Stomach smooth muscle (tissue), 2 donors: Measurements from ENCODE around the gene FGF1.

ENCODE experiments used
- H3K27ac ChIP-seq: one replicate; pipeline ENCODE4 v1.7.0; 2013; ENCODE audit warnings: mild to moderate bottlenecking, low read length, inconsistent platforms
- H3K27me3 ChIP-seq, 2 donors: one replicate each; pipeline ENCODE4 v1.7.0; 2013; ENCODE audit warnings: low read length in 2 of 2; ENCODE audit not compliant: insufficient read depth in 2 of 2, control insufficient read depth in 1 of 2
- H3K36me3 ChIP-seq, 2 donors: one replicate each; pipeline ENCODE4 v1.7.0; 2013; ENCODE audit warnings: low read length in 2 of 2; ENCODE audit not compliant: control insufficient read depth in 2 of 2, insufficient read depth in 2 of 2
- H3K4me1 ChIP-seq: one replicate; pipeline ENCODE4 v1.7.0; 2013; ENCODE audit warnings: low read length; ENCODE audit not compliant: control insufficient read depth, insufficient read depth
- H3K4me3 ChIP-seq, 2 donors: one replicate each; pipeline ENCODE4 v1.7.0; 2013; ENCODE audit warnings: low read length in 2 of 2
- H3K9ac ChIP-seq, 2 donors: one replicate each; pipeline ENCODE4 v1.7.0; 2013; ENCODE audit warnings: low read length in 2 of 2, mild to moderate bottlenecking in 1 of 2
- H3K9me3 ChIP-seq, 2 donors: one replicate each; pipeline ENCODE4 v1.7.0; 2013; ENCODE audit warnings: low read length in 2 of 2; ENCODE audit not compliant: control insufficient read depth in 2 of 2
- donor health status: healthy.
- donor health status: Pancreatic carcinoma.

Gene FGF1

DNA sequence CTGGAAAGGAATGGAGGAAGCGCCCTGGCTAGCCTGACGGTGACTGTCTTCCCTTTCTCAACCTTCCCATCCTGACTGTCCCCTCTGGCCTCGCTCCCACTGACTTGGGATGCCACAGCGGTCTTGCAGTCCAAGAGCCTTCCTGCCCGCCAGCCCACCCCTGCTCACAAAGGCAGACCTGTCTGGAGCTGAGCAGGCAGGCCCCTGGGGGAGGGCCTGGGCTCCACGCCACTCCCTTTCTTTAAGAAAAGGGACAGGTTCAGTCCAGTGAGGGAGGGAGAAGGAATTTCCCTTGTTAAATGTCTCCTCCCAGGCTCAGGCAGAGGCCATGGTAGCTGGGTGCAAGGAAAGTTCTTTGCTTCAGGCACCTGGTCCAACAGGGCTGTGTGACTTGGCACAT lies 18.1 kb downstream of the FGF1 start:
- Histone ChIP-seq H3K36me3 (no peaks in the 10 kb centered on the region), H3K27me3 (no peaks in the 10 kb centered on the region), H3K27ac (no peak overlapping the region), H3K4me3 (no peak overlapping the region), H3K9me3 (no peaks in the 10 kb centered on the region), H3K9ac (no peak overlapping the region), H3K4me1 (no peaks in the 10 kb centered on the region)

DNA sequence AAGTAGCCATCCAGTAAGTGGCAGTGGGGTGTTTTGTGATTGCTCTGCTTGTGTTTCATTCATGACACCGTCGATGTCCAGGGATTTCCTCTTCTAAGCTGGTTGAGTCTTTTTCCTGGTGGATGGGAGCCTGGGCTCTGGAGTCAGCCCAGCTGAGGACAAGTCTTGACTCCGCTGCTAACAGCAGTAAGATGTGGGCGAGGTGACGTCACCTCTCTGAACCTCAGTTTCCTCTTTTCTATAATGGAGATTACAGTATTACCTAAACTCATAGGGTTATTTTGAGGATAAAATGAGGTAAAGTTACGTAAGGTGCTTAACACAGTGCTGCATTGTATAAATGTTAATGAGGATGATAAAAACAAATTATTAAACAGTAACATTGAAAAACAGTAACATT lies 21.3 kb downstream of the FGF1 start:
- no peaks in the 10 kb centered on the region for H3K27me3 ChIP-seq
- H3K9me3 ChIP-seq, result no peaks in the 10 kb centered on the region
- no peaks in the 10 kb centered on the region for H3K36me3 ChIP-seq
- no peak overlapping the region for H3K9ac ChIP-seq
- H3K27ac ChIP-seq, result no peak overlapping the region
- H3K4me1 ChIP-seq, result no peaks in the 10 kb centered on the region
- H3K4me3 ChIP-seq, result no peak overlapping the region

DNA sequence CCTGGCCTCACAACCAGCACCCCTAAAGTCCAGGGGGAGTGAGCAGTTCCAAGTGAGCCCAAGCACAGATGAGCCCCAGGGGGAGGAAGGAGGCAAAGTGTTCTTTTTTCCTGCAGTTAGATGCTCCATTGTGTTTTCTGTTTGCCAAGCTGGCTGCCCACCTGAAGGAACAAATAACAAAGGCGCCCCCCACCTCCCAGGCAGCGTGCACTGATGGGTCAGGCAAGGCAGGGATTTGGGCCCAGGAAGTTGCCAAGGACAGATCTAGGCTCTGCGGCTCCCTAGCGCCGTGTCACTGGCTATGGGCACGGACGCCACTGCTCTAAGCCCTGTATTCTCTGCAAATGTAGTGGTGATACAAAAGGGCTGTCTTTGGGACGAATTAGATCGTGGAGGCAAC lies 21.8 kb downstream of the FGF1 start:
- no peaks in the 10 kb centered on the region for H3K9me3 ChIP-seq
- no peaks in the 10 kb centered on the region for H3K4me1 ChIP-seq
- H3K27me3 ChIP-seq, result no peaks in the 10 kb centered on the region
- no peak overlapping the region for H3K9ac ChIP-seq
- no peak overlapping the region for H3K27ac ChIP-seq
- no peaks in the 10 kb centered on the region for H3K36me3 ChIP-seq
- no peak overlapping the region for H3K4me3 ChIP-seq

DNA sequence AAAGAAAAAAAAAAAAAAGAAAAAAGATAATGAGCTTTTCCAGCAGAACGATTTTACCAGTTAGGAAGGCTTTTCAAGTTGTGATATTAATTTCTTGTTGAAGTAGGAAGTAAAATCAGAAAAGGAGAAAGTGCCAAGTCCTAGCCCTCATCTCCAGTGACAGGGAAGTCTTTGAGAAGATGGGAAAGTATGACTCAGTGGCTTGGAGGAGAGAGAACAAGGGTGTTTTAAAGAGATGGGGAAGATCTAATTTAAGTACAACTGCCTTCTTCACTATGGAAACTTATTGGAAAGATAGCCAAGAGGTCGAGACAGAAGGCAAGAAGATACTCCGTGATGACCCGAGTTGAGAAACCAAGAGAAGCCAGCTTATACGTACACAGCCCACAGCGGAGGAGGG lies 22.6 kb downstream of the FGF1 start:
- Histone ChIP-seq H3K9me3 (no peaks in the 10 kb centered on the region), H3K4me1 (no peaks in the 10 kb centered on the region), H3K4me3 (no peak overlapping the region), H3K9ac (no peak overlapping the region), H3K36me3 (no peaks in the 10 kb centered on the region), H3K27ac (no peak overlapping the region), H3K27me3 (no peaks in the 10 kb centered on the region)

DNA sequence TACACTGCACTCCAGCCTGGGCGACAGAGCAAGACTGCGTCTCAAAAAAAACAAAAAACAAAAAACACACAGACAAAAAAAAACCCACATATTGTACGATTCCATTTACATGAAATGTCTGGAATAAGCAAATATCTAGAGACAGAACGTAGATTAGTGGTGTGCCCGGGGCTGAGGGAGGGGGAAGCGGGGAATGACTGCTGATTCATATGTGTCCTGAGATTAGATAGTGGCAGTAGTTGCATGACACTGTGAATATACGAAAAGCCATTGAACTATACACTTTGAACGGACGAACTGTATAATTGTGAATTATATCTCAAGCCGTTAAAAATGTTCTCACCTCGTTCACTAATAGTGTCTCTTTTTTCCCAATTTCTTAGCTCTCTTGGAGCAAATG lies 23.9 kb downstream of the FGF1 start:
- no peak overlapping the region for H3K27ac ChIP-seq
- H3K36me3 ChIP-seq, result no peaks in the 10 kb centered on the region
- no peak overlapping the region for H3K4me3 ChIP-seq
- no peak overlapping the region for H3K9ac ChIP-seq
- no peaks in the 10 kb centered on the region for H3K27me3 ChIP-seq
- no peaks in the 10 kb centered on the region for H3K9me3 ChIP-seq
- H3K4me1 ChIP-seq, result no peaks in the 10 kb centered on the region

DNA sequence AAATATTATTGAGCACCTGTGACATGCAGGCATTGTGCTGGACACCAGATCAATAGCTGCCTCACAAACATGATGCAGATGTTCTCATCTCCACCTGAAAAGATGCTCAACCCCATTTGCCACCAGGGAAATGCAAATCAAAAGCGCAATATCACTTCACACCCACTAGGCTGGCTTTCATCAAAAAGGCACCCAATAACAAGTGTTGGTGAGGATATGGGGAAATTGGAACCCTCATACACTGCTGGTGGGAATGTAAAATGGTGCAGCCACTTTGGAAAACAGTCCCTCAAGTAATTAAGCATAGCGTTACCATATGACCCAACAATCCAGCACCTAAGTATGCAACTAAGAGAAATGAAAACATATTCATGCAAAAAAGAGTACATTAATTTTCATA lies 24.7 kb downstream of the FGF1 start:
- Histone ChIP-seq H3K27ac (no peak overlapping the region), H3K9ac (no peak overlapping the region), H3K9me3 (no peaks in the 10 kb centered on the region), H3K4me3 (no peak overlapping the region), H3K4me1 (no peaks in the 10 kb centered on the region), H3K27me3 (no peaks in the 10 kb centered on the region), H3K36me3 (no peaks in the 10 kb centered on the region)

GRCh38 chr5:142660731-142661130 lies 25.2 kb downstream of the FGF1 start:
- Histone ChIP-seq H3K9ac (no peak overlapping the region), H3K36me3 (no peaks in the 10 kb centered on the region), H3K27me3 (no peaks in the 10 kb centered on the region), H3K9me3 (no peaks in the 10 kb centered on the region), H3K27ac (peak overlapping the region; percentile 31), H3K4me3 (no peak overlapping the region), H3K4me1 (no peaks in the 10 kb centered on the region)

DNA sequence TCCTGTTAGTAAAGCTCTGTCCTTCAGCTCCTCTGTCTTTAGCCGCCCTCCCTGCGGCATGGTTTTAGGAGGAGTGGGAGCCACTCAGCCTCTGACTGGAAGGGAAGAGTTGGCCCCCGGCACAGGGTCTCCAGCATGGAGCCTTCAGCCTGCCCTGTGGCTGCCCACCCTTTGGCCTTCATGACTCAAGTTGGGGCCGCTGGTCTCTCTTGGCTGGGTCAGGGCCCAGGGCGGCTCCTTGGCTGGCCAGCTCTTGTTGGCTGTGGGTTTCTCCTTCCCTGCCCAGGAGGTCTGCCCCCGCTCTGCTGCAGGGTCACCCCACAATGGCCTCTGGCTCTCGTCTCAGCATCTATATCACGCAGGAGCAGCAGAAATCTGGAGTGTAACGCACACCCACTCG lies 25.7 kb downstream of the FGF1 start:
- Histone ChIP-seq H3K27me3 (no peaks in the 10 kb centered on the region), H3K27ac (peak overlapping the region; percentile 31), H3K36me3 (no peaks in the 10 kb centered on the region)

GRCh38 chr5:142659405-142659804 lies 26.5 kb downstream of the FGF1 start:
- Histone ChIP-seq H3K4me3 (no peak overlapping the region), H3K9me3 (no peaks in the 10 kb centered on the region), H3K36me3 (no peaks in the 10 kb centered on the region), H3K4me1 (no peaks in the 10 kb centered on the region), H3K9ac (no peak overlapping the region), H3K27ac (peak overlapping the region; percentile 31), H3K27me3 (no peaks in the 10 kb centered on the region)

More for the DNA sequence above, 25.7 kb downstream of the FGF1 start:
- H3K9ac ChIP-seq, result no peak overlapping the region
- no peaks in the 10 kb centered on the region for H3K4me1 ChIP-seq
- no peak overlapping the region for H3K4me3 ChIP-seq
- H3K9me3 ChIP-seq, result no peaks in the 10 kb centered on the region

DNA sequence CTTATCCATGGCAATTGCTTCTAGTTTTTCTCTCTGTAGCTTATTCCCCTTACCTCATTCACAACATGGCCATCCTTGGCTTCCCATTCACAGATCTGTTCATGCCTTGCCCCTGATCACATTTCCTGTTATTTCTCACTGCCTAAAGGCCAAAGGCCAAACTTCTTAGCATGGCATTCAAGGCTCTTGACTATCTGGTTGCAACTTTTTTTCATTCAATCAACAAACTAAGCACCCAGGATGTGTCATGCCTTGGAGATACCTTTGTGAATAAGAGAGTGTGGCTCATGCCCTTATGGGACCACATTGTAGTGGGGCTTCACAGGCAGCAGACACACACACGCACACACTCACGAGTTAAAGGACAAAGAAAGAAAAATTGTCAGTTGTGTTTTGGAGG lies 27.6 kb downstream of the FGF1 start:
- no peak overlapping the region for H3K9ac ChIP-seq
- H3K4me3 ChIP-seq, result no peak overlapping the region
- no peak overlapping the region for H3K27ac ChIP-seq
- no peaks in the 10 kb centered on the region for H3K27me3 ChIP-seq
- H3K9me3 ChIP-seq, result no peaks in the 10 kb centered on the region
- H3K4me1 ChIP-seq, result no peaks in the 10 kb centered on the region
- no peaks in the 10 kb centered on the region for H3K36me3 ChIP-seq

DNA sequence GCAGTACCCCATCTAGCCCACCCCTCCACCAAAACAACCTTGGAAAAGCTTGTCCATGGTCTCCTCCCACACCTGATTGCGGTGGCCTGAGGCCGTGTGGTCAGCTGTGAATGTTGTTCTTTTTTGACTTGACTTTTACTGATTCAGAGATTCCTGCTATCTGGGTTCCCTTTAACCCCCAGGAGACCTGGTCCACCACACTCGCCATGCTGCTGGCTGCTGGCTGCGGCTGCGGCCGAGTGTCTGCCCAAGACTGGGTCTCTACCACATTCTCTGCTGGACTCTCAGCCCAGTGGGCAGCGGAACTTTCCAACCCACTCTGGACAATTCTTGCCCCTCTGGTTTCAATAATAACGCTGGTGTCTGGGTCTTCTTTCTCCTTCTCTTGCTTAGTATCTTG lies 28.4 kb downstream of the FGF1 start:
- Histone ChIP-seq H3K4me1 (no peaks in the 10 kb centered on the region), H3K4me3 (no peak overlapping the region), H3K9ac (no peak overlapping the region), H3K36me3 (no peaks in the 10 kb centered on the region), H3K9me3 (no peaks in the 10 kb centered on the region), H3K27me3 (no peaks in the 10 kb centered on the region), H3K27ac (no peak overlapping the region)
